Measurements from ENCODE around the gene MYO1E.

The MYO1E gene

DNA sequence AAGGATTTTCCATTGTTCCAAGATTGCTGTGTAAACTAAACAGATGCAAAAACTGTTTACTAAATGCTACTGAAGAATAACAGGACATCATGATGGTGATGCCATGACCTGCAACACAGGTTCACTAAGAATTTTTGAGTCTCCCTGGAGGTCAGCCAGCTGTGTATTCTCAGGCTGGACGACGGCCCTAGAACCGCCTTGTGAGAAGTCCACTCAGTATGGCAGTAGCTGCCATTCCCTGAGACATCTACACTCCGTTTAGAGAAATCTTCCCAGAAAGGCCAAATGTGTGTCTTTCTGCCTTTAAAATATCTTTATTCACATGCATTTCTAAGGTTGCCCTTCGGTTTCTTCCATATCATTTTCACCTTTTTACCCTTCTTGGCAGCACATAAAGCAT is 63.3 kb downstream of the MYO1E start:
- Histone ChIP-seq H3K27me3 (replicated peaks; ENCODE audit: control insufficient read depth, insufficient read depth, low read length) (no peaks in the 10 kb centered on the region), H3K4me3 (replicated peaks; ENCODE audit: low read depth, low read length) (no peak overlapping the region), H3K36me3 (ENCODE audit: control insufficient read depth, insufficient read depth, low read length) (no peaks in the 10 kb centered on the region)
- no peak for TF ChIP-seq CTCF (IDR thresholded peaks at IDR 0.05; ENCODE audit: insufficient read depth, low read length, poor library complexity, severe bottlenecking)
- no peak for DNase-seq (ENCODE audit: extremely low read depth, insufficient read length)

DNA sequence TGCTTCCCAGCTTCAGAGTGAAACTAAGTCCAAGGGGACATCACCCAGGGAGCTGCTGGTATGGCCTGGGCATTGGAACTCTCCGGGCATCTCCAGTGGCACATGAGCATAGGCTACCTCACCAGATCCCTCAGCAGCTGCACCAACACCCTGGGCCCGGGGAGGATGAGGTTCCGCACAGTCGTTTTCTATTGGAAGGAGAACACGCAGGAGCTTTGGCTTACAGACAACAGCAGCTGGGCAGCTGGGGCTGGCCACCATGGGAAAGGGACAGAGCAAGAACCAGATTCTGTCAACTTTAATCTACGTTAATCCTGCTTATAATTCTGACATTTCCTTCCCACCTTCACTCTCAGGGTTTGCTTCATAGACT is 65.5 kb downstream of the MYO1E start:
- Histone ChIP-seq H3K27me3 (replicated peaks; ENCODE audit: control insufficient read depth, insufficient read depth, low read length) (no peaks in the 10 kb centered on the region), H3K4me3 (replicated peaks; ENCODE audit: low read depth, low read length) (no peak overlapping the region), H3K36me3 (ENCODE audit: control insufficient read depth, insufficient read depth, low read length) (no peaks in the 10 kb centered on the region)
- no peak for TF ChIP-seq CTCF (IDR thresholded peaks at IDR 0.05; ENCODE audit: insufficient read depth, low read length, poor library complexity, severe bottlenecking)
- DNase-seq (ENCODE audit: extremely low read depth, insufficient read length): no peak

DNA sequence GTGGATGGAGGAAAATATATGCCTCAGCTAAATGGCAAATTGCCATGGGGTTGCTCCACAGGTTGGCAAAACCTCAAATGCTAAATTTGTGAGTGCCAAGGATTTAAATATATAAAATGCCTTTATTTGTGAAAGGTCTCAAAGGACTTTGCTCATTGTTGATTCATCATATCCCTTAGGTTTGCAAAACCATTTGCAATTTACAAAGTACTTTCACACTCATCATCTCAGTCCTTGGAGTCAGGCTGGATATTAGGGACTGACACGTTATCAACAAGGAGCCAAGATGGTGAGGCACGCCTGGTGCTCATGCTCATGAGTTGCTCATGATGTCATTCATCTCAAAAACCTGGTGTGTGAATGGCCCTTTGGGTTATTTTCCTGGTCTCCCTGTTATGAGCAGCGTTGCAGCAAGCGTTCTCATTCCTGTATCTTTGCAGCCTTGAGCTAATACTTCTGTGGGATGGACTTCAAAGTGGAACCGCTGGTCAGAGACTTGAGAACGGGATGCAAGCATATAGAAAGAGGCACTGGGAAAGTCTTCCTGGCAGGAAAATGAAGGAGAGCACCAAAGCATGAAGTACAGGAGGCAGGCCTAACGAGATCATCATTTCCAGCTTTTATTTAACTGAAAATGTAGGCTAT is 66.0 kb downstream of the MYO1E start:
- no peak for TF ChIP-seq CTCF (IDR thresholded peaks at IDR 0.05; ENCODE audit: insufficient read depth, low read length, poor library complexity, severe bottlenecking)
- H3K4me3 ChIP-seq (replicated peaks; ENCODE audit: low read depth, low read length): no peak overlapping the region
- no peaks in the 10 kb centered on the region for H3K27me3 ChIP-seq (replicated peaks; ENCODE audit: control insufficient read depth, insufficient read depth, low read length)
- no peaks in the 10 kb centered on the region for H3K36me3 ChIP-seq (ENCODE audit: control insufficient read depth, insufficient read depth, low read length)
- DNase-seq (ENCODE audit: extremely low read depth, insufficient read length): no peak

GRCh38 chr15:59304807-59305206 is 67.9 kb downstream of the MYO1E start:
- DNase-seq (ENCODE audit: extremely low read depth, insufficient read length): no peak
- no peak for TF ChIP-seq CTCF (IDR thresholded peaks at IDR 0.05; ENCODE audit: insufficient read depth, low read length, poor library complexity, severe bottlenecking)
- no peaks in the 10 kb centered on the region for H3K27me3 ChIP-seq (replicated peaks; ENCODE audit: control insufficient read depth, insufficient read depth, low read length)
- no peaks in the 10 kb centered on the region for H3K36me3 ChIP-seq (ENCODE audit: control insufficient read depth, insufficient read depth, low read length)
- H3K4me3 ChIP-seq (replicated peaks; ENCODE audit: low read depth, low read length): no peak overlapping the region; the same call in 1 of the 2 replicates

- no peak for TF ChIP-seq CTCF (IDR thresholded peaks at IDR 0.05; ENCODE audit: insufficient read depth, low read length, poor library complexity, severe bottlenecking)
- DNase-seq (ENCODE audit: extremely low read depth, insufficient read length): peak; percentile 48
Observed at GRCh38 chr15:59304034-59304795, 68.5 kb downstream of the MYO1E start.

More at GRCh38 chr15:59304034-59304795, 68.5 kb downstream of the MYO1E start:
- Histone ChIP-seq H3K27me3 (replicated peaks; ENCODE audit: control insufficient read depth, insufficient read depth, low read length) (no peaks in the 10 kb centered on the region), H3K4me3 (replicated peaks; ENCODE audit: low read depth, low read length) (no peak overlapping the region; the same call in 1 of the 2 replicates), H3K36me3 (ENCODE audit: control insufficient read depth, insufficient read depth, low read length) (no peaks in the 10 kb centered on the region)
